Renal cortical epithelial cell (primary cell): ENCODE measurements around the gene KIF15. TPM values are rescaled to one million over a fixed set of nuclear protein-coding genes. Genes with fewer than 3 reads are reported as not detected.
"Not testable (repeated sequence)": the region's sequence is repeated elsewhere in the genome, so short reads cannot be mapped to it uniquely, and the experiment has no call there.

ENCODE experiments used
- DNase-seq: peaks from one replicate; pipeline ENCODE4 v3.0.0-alpha.2; 2011; ENCODE audit warnings: low read depth
- total RNA-seq: library from RNA; depleted of rRNA; stranded (reverse); fragments of >200 nt; gene quantifications from 2 replicates; pipeline ENCODE4 v1.2.3, GENCODE V29; 2014

The KIF15 gene
- total RNA-seq, 1 donor from 2014 or later, result 1.6 TPM

GRCh38 chr3:44827196-44827595 lies 65.6 kb downstream of the KIF15 start:
- no peak for DNase-seq

- no peak for DNase-seq
Measured at GRCh38 chr3:44831232-44831631, 69.6 kb downstream of the KIF15 start.

- DNase-seq, result no peak
Measured at GRCh38 chr3:44832032-44832431, 70.4 kb downstream of the KIF15 start.

GRCh38 chr3:44832965-44833364 lies 71.4 kb downstream of the KIF15 start:
- no peak for DNase-seq

GRCh38 chr3:44833394-44833793 lies 71.8 kb downstream of the KIF15 start:
- no peak for DNase-seq

- DNase-seq, result no peak
Measured at GRCh38 chr3:44835684-44836083, 74.1 kb downstream of the KIF15 start.

- DNase-seq, result no peak
Measured at GRCh38 chr3:44842376-44842775, 80.8 kb downstream of the KIF15 start.

GRCh38 chr3:44845528-44846520 lies 84.2 kb downstream of the KIF15 start:
- no peak for DNase-seq

GRCh38 chr3:44848634-44849033 lies 87.0 kb downstream of the KIF15 start:
- DNase-seq, result no peak

- not testable (repeated sequence) for DNase-seq
Measured at GRCh38 chr3:44856663-44857062, 95.1 kb downstream of the KIF15 start.

GRCh38 chr3:44860117-44860516 lies 98.5 kb downstream of the KIF15 start:
- no peak for DNase-seq

GRCh38 chr3:44861412-44862225 lies 100.0 kb downstream of the KIF15 start, which contains the start of gene TMEM42:
TMEM42 (plus strand) TSS chr3:44861912; CDS start chr3:44861925, 13 bp downstream.
- DNase-seq, result peak; percentile 69

- DNase-seq, result peak; percentile 23
Measured at GRCh38 chr3:44862226-44862637, 100.6 kb downstream of the KIF15 start.

GRCh38 chr3:44865272-44866035 lies 103.9 kb downstream of the KIF15 start:
- no peak for DNase-seq

- no peak for DNase-seq
Measured at GRCh38 chr3:44867421-44868111, 106.0 kb downstream of the KIF15 start.

- DNase-seq, result no peak
Measured at GRCh38 chr3:44870375-44871061, 108.9 kb downstream of the KIF15 start.

GRCh38 chr3:44874308-44874707 lies 112.7 kb downstream of the KIF15 start, which contains the start of gene TGM4:
TGM4 (plus strand) TSS chr3:44874608; CDS start chr3:44874679, 71 bp downstream.
- DNase-seq, result no peak

GRCh38 chr3:44875596-44875995 lies 114.0 kb downstream of the KIF15 start:
- DNase-seq, result no peak

- DNase-seq, result no peak
Measured at GRCh38 chr3:44877333-44877732, 115.7 kb downstream of the KIF15 start.

GRCh38 chr3:44880284-44880683 lies 118.7 kb downstream of the KIF15 start:
- no peak for DNase-seq
